KMS-11 (cell line): ENCODE measurements around the gene PIK3CG.
A peak's percentile ranks its signal among the peaks of the same experiment; 100 is the strongest.

Experiments used
- H2AFZ ChIP-seq: fragments of 200-600 bp; sonication (generic); 2 replicates; pipeline ENCODE4 v1.6.1; 2016; ENCODE audit warnings: antibody characterized with exemption, mixed run types, low read depth
- H3K27ac ChIP-seq: fragments of 200-600 bp; sonication (generic); 2 replicates; pipeline ENCODE4 v1.6.1; 2016; ENCODE audit warnings: mild to moderate bottlenecking, mixed run types
- H3K27me3 ChIP-seq: fragments of 200-600 bp; sonication (generic); 2 replicates; pipeline ENCODE4 v1.6.1; 2017; ENCODE audit warnings: mild to moderate bottlenecking, low read depth, mixed run types, moderate library complexity; ENCODE audit not compliant: insufficient read depth
- H3K36me3 ChIP-seq: fragments of 200-600 bp; sonication (generic); 2 replicates; pipeline ENCODE4 v1.6.1; 2017; ENCODE audit warnings: mild to moderate bottlenecking, mixed run types; ENCODE audit not compliant: insufficient read depth
- H3K4me1 ChIP-seq: fragments of 200-600 bp; sonication (generic); 2 replicates; pipeline ENCODE4 v1.6.1; 2016; ENCODE audit warnings: mild to moderate bottlenecking, low read depth, mixed run types; ENCODE audit not compliant: poor library complexity, severe bottlenecking
- H3K4me2 ChIP-seq: fragments of 200-600 bp; sonication (generic); 2 replicates; pipeline ENCODE4 v1.7.0; 2016; ENCODE audit warnings: mild to moderate bottlenecking, mixed run types
- H3K4me3 ChIP-seq: fragments of 200-600 bp; sonication (generic); IDR thresholded peaks from 2 replicates; pipeline ENCODE4 v1.6.1; 2017; ENCODE audit warnings: low read depth, low read length, mixed read lengths; ENCODE audit not compliant: insufficient read depth
- H3K79me2 ChIP-seq: fragments of 200-600 bp; sonication (generic); 2 replicates; pipeline ENCODE4 v1.6.1; 2016; ENCODE audit warnings: low read depth, mixed run types; ENCODE audit not compliant: insufficient read depth
- H3K9ac ChIP-seq: fragments of 200-600 bp; sonication (generic); 2 replicates; pipeline ENCODE4 v1.6.1; 2016; ENCODE audit warnings: mild to moderate bottlenecking, mixed run types
- H4K20me1 ChIP-seq: fragments of 200-600 bp; sonication (generic); 2 replicates; pipeline ENCODE4 v1.6.1; 2016; ENCODE audit warnings: mild to moderate bottlenecking, mixed run types; ENCODE audit not compliant: insufficient read depth
- CTCF ChIP-seq: fragments of 200-600 bp; sonication (generic); conservative IDR thresholded peaks from 2 replicates; pipeline ENCODE4 v1.6.1; 2017; ENCODE audit warnings: low read depth, mild to moderate bottlenecking, antibody characterized with exemption, low read length, moderate library complexity, mixed read lengths

The PIK3CG gene

GRCh38 chr7:106870983-106871410, 5.9 kb downstream of the PIK3CG start:
- H3K4me1 ChIP-seq: peaks cover 63% of the 10 kb centered on the region
- H3K79me2 ChIP-seq: peaks cover 14% of the 10 kb centered on the region; the same call in 1 of the 2 replicates
- H4K20me1 ChIP-seq: no peaks in the 10 kb centered on the region
- H3K4me3 ChIP-seq: no peak overlapping the region
- peak overlapping the region; percentile 37; the same call in 1 of the 2 replicates for H3K9ac ChIP-seq
- no peak for TF ChIP-seq CTCF
- H2AFZ ChIP-seq: 0 out of 2 replicates have a peak overlapping the region, but pooled peaks have one; percentile 50
- no peaks in the 10 kb centered on the region for H3K27me3 ChIP-seq
- H3K27ac ChIP-seq: peak overlapping the region; percentile 85
- no peaks in the 10 kb centered on the region for H3K36me3 ChIP-seq
- peak overlapping the region; percentile 89 for H3K4me2 ChIP-seq

GRCh38 chr7:106871793-106872571, 6.9 kb downstream of the PIK3CG start:
- Histone ChIP-seq H3K4me2 (peak overlapping the region; percentile 89), H4K20me1 (no peaks in the 10 kb centered on the region), H3K4me1 (peaks cover 55% of the 10 kb centered on the region), H3K27me3 (no peaks in the 10 kb centered on the region), H3K79me2 (peaks cover 11% of the 10 kb centered on the region; the same call in 1 of the 2 replicates), H2AFZ (peak overlapping the region; percentile 50), H3K4me3 (no peak overlapping the region), H3K36me3 (no peaks in the 10 kb centered on the region), H3K27ac (peak overlapping the region; percentile 85), H3K9ac (peak overlapping the region; percentile 37)
- TF ChIP-seq CTCF: no peak

GRCh38 chr7:106872763-106873162, 7.7 kb downstream of the PIK3CG start:
- Histone ChIP-seq H3K9ac (peak overlapping the region; percentile 37; the same call in 1 of the 2 replicates), H3K4me1 (peaks cover 55% of the 10 kb centered on the region), H4K20me1 (no peaks in the 10 kb centered on the region), H3K4me3 (no peak overlapping the region), H2AFZ (peak overlapping the region; percentile 50; the same call in 1 of the 2 replicates), H3K79me2 (peaks cover 11% of the 10 kb centered on the region; the same call in 1 of the 2 replicates), H3K27me3 (no peaks in the 10 kb centered on the region), H3K36me3 (no peaks in the 10 kb centered on the region), H3K4me2 (peak overlapping the region; percentile 89), H3K27ac (peak overlapping the region; percentile 85)
- no peak for TF ChIP-seq CTCF

- peaks cover 55% of the 10 kb centered on the region for H3K4me1 ChIP-seq
- no peak overlapping the region for H3K4me3 ChIP-seq
- no peak overlapping the region for H3K9ac ChIP-seq
- no peaks in the 10 kb centered on the region for H4K20me1 ChIP-seq
- no peak overlapping the region for H2AFZ ChIP-seq
- peak overlapping the region; percentile 85; the same call in 1 of the 2 replicates for H3K27ac ChIP-seq
- H3K79me2 ChIP-seq: peaks cover 11% of the 10 kb centered on the region; the same call in 1 of the 2 replicates
- TF ChIP-seq CTCF: no peak
- no peaks in the 10 kb centered on the region for H3K27me3 ChIP-seq
- peak overlapping the region; percentile 89; the same call in 1 of the 2 replicates for H3K4me2 ChIP-seq
- no peaks in the 10 kb centered on the region for H3K36me3 ChIP-seq
These were observed 9.0 kb downstream of the PIK3CG start for GRCh38 chr7:106874076-106874475.
